Measurements from ENCODE around the gene LYRM2.

Gene LYRM2

DNA sequence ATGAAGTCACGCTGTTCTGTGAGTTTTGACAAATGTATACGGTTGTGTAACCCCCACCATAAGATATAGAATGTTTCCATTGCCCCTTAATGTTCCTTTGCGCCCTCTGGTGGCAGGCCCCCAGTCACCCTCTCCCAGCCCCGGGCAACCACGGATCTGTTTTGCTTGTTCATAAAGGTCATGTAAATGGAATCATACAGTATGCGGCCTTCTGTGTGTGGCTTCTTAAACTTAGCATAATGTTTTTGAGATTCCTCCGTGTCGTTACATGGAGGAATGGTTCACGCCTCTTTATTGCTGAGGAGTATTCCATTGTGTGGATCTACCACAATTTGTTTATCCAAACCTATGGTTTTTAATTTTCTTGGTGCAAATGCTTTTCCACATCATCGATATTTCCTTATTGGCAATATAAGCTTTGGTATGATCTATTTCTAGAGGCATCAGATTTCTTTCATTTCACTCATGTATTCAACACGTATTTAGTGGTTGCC lies 28.4 kb downstream of the LYRM2 start (continued):
- no peak for TF ChIP-seq SNAI2 (CRISPR knock-in tag; IDR thresholded peaks at IDR 0.05)

DNA sequence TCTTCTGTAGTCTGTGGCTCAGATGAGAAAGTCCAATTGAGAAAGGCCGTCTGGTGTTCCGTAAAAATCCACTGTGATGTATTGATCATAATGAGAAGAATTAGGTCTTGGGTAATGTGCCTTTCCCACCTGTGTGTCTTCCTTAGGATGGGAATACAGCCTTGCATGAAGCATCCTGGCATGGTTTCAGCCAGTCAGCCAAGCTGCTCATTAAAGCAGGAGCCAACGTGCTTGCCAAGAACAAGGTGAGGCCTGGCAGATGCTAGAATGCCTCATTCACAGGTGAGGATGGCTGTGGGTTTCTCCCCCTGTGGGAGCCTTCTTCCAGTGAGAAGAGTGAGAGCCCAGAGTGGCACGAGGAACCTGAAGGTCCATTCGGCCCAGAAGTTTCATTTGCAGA lies 32.7 kb downstream of the LYRM2 start:
- no peak for ATAC-seq

DNA sequence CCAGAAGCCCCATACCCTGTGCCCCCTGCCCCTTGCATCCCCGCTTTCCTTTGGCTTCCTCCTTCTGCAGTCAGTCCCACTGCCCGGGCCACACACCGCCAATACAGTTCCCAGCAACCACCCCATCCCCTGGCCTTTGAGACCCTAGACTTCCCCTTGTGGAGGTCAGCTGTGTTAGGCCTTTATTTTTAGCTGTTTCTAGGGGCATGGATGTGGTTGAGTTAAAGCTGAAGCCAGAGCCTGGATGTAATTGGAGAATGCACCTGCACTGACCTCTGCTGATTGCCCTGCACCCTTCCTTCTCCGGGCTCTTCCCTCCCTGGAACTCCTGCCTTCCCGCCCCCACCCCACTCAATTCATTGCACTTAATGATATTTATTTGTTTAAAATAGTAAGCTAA lies 33.9 kb downstream of the LYRM2 start:
- ATAC-seq, result no peak
- no peak for TF ChIP-seq ARNTL (CRISPR knock-in tag; IDR thresholded peaks at IDR 0.05; ENCODE audit: borderline replicate concordance, low read depth)
- no peak for TF ChIP-seq ZNF565 (CRISPR knock-in tag; conservative IDR thresholded peaks at IDR 0.05; ENCODE audit: low read depth)

More for the DNA sequence above, 32.7 kb downstream of the LYRM2 start:
- TF ChIP-seq ISL1 (CRISPR knock-in tag; IDR thresholded peaks at IDR 0.05) (no peak), TOX (CRISPR knock-in tag; IDR thresholded peaks at IDR 0.05; ENCODE audit: borderline replicate concordance) (no peak)

- ATAC-seq, result no peak
- TF ChIP-seq CSDC2 (CRISPR knock-in tag; IDR thresholded peaks at IDR 0.05) (no peak), ZNF565 (CRISPR knock-in tag; conservative IDR thresholded peaks at IDR 0.05; ENCODE audit: low read depth) (no peak), OSR1 (CRISPR knock-in tag; IDR thresholded peaks at IDR 0.05) (no peak), SNAI2 (CRISPR knock-in tag; IDR thresholded peaks at IDR 0.05) (no peak), ZNF70 (CRISPR knock-in tag; IDR thresholded peaks at IDR 0.05) (no peak), ZNF8 (CRISPR knock-in tag; IDR thresholded peaks at IDR 0.05) (no peak), PPARA (CRISPR knock-in tag; IDR thresholded peaks at IDR 0.05; ENCODE audit: borderline replicate concordance) (no peak), PATZ1 (CRISPR knock-in tag; IDR thresholded peaks at IDR 0.05; ENCODE audit: borderline replicate concordance) (no peak), POU6F1 (CRISPR knock-in tag; IDR thresholded peaks at IDR 0.05; ENCODE audit: borderline replicate concordance, low read depth) (no peak), ISL1 (CRISPR knock-in tag; IDR thresholded peaks at IDR 0.05) (no peak), ZFP30 (CRISPR knock-in tag; IDR thresholded peaks at IDR 0.05) (no peak), ARNTL (CRISPR knock-in tag; IDR thresholded peaks at IDR 0.05; ENCODE audit: borderline replicate concordance, low read depth) (no peak), TOX (CRISPR knock-in tag; IDR thresholded peaks at IDR 0.05; ENCODE audit: borderline replicate concordance) (no peak), BACH2 (CRISPR knock-in tag; IDR thresholded peaks at IDR 0.05; ENCODE audit: borderline replicate concordance) (no peak), GLIS3 (CRISPR knock-in tag; IDR thresholded peaks at IDR 0.05) (no peak)
- TF ChIP-seq, protein P1, sequence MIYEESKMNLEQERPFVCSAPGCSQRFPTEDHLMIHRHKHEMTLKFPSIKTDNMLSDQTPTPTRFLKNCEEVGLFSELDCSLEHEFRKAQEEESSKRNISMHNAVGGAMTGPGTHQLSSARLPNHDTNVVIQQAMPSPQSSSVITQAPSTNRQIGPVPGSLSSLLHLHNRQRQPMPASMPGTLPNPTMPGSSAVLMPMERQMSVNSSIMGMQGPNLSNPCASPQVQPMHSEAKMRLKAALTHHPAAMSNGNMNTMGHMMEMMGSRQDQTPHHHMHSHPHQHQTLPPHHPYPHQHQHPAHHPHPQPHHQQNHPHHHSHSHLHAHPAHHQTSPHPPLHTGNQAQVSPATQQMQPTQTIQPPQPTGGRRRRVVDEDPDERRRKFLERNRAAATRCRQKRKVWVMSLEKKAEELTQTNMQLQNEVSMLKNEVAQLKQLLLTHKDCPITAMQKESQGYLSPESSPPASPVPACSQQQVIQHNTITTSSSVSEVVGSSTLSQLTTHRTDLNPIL (CRISPR knock-in tag; IDR thresholded peaks at IDR 0.05; ENCODE audit: low read depth), result no peak
- TF ChIP-seq, protein P2, sequence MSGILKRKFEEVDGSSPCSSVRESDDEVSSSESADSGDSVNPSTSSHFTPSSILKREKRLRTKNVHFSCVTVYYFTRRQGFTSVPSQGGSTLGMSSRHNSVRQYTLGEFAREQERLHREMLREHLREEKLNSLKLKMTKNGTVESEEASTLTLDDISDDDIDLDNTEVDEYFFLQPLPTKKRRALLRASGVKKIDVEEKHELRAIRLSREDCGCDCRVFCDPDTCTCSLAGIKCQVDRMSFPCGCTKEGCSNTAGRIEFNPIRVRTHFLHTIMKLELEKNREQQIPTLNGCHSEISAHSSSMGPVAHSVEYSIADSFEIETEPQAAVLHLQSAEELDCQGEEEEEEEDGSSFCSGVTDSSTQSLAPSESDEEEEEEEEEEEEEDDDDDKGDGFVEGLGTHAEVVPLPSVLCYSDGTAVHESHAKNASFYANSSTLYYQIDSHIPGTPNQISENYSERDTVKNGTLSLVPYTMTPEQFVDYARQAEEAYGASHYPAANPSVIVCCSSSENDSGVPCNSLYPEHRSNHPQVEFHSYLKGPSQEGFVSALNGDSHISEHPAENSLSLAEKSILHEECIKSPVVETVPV (CRISPR knock-in tag; IDR thresholded peaks at IDR 0.05), result no peak
Observed at GRCh38 chr6:89602166-89602565, 36.4 kb downstream of the LYRM2 start.

DNA sequence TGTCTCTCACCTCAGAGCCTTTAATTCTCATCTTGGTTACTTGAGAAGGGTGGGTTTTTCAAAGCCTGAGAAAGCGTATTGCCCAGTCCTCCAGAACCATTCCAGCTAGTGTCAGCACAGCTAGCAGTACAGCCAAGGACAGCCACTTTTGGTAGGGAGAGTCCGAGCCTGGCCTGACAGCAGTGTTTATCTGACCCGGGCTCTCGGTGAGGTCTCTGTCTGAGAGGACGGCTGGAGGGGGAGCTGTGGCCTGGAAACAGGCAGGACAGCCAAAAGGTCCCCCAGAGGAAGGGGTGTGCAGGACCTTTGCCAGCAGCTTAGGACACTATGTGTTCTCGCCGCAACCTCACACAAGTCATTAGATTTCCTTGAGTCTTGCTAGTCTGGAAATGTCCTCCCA lies 38.8 kb downstream of the LYRM2 start:
- TF ChIP-seq TOX (CRISPR knock-in tag; IDR thresholded peaks at IDR 0.05; ENCODE audit: borderline replicate concordance), result no peak
- TF ChIP-seq ESRRG (CRISPR knock-in tag; IDR thresholded peaks at IDR 0.05), result no peak
- ATAC-seq, result no peak

- ATAC-seq, result peak; percentile 60
- TF ChIP-seq GLIS3 (CRISPR knock-in tag; IDR thresholded peaks at IDR 0.05) (no peak), ZC3H10 (CRISPR knock-in tag; IDR thresholded peaks at IDR 0.05) (no peak), RARB (CRISPR knock-in tag; IDR thresholded peaks at IDR 0.05) (no peak), BACH2 (CRISPR knock-in tag; IDR thresholded peaks at IDR 0.05; ENCODE audit: borderline replicate concordance) (no peak), CSDC2 (CRISPR knock-in tag; IDR thresholded peaks at IDR 0.05) (no peak), TCF4 (CRISPR knock-in tag; IDR thresholded peaks at IDR 0.05; ENCODE audit: borderline replicate concordance) (no peak), ARNTL (CRISPR knock-in tag; IDR thresholded peaks at IDR 0.05; ENCODE audit: borderline replicate concordance, low read depth) (no peak), ESRRG (CRISPR knock-in tag; IDR thresholded peaks at IDR 0.05) (no peak), SNAI2 (CRISPR knock-in tag; IDR thresholded peaks at IDR 0.05) (no peak), ZNF8 (CRISPR knock-in tag; IDR thresholded peaks at IDR 0.05) (no peak), ZFP3 (CRISPR knock-in tag; IDR thresholded peaks at IDR 0.05) (no peak), ZFP30 (CRISPR knock-in tag; IDR thresholded peaks at IDR 0.05) (no peak)
- TF ChIP-seq, protein P3, sequence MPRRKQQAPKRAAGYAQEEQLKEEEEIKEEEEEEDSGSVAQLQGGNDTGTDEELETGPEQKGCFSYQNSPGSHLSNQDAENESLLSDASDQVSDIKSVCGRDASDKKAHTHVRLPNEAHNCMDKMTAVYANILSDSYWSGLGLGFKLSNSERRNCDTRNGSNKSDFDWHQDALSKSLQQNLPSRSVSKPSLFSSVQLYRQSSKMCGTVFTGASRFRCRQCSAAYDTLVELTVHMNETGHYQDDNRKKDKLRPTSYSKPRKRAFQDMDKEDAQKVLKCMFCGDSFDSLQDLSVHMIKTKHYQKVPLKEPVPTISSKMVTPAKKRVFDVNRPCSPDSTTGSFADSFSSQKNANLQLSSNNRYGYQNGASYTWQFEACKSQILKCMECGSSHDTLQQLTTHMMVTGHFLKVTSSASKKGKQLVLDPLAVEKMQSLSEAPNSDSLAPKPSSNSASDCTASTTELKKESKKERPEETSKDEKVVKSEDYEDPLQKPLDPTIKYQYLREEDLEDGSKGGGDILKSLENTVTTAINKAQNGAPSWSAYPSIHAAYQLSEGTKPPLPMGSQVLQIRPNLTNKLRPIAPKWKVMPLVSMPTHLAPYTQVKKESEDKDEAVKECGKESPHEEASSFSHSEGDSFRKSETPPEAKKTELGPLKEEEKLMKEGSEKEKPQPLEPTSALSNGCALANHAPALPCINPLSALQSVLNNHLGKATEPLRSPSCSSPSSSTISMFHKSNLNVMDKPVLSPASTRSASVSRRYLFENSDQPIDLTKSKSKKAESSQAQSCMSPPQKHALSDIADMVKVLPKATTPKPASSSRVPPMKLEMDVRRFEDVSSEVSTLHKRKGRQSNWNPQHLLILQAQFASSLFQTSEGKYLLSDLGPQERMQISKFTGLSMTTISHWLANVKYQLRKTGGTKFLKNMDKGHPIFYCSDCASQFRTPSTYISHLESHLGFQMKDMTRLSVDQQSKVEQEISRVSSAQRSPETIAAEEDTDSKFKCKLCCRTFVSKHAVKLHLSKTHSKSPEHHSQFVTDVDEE (CRISPR knock-in tag; IDR thresholded peaks at IDR 0.05), result no peak
Observed at GRCh38 chr6:89597988-89598387, 40.6 kb downstream of the LYRM2 start.

All from SK-N-SH treated with all-trans-retinoic acid at 6 μM for 48 hours (cell line).